ENCODE results near the gene FTSJ1.

DNA sequence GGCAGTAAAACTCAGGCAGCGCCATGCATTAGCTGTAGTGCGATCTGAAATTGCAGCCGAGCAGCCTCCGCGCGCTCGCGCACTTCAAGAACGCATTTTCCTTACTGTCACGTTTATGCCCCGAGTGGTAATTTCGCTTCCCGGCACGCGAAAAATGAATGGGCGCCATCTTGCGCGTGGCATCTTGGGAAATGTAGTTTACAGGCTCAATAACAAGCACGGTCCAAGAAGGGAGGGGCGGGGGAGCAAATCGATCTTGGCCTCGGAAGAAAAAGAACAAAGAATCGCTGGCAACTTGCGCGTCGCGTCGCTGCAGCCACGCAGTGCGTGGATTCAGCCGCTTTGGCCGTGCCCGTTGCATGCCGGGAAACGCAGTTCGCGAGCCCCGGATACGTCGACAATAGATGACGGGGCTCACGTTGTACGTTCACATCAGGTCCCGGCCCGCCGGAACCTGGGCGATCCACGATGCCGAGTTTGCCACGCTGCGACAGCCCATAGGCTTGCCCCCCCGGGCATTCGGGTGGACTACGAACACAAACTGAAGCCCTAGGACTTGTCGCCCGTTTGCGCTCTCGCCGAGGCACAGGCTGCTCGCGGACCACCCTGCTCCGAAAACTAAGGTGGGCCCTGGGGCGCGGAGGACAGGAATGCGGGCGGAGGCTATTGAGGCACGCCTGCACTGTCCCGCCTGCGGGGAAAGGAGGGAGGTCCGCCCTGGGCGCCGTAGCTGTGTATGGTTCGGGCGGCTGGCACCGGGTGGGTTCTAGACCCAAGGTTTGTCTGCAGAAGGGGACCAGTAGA lies at the start of gene FTSJ1:
- TF ChIP-seq CTCF (conservative IDR thresholded peaks at IDR 0.05; ENCODE audit: low read length), result no peak
- no peak for TF ChIP-seq EZH2phosphoT487 (IDR thresholded peaks at IDR 0.05; ENCODE audit: borderline replicate concordance, low read depth, low read length)
